ENCODE data around the gene HACL1. TPM values are rescaled to one million over a fixed set of nuclear protein-coding genes. Genes with fewer than 3 reads are reported as not detected.
A peak's percentile ranks its signal among the peaks of the same experiment; 100 is the strongest.

HACL1 gene
- total and polyA plus RNA-seq, 11 donors: 7.2 to 21.5 (median 12.6) TPM

GRCh38 chr3:15522016-15522415 is 79.4 kb downstream of the HACL1 start:
- no peak for DNase-seq
- Histone ChIP-seq H3K36me3 (no peaks in the 10 kb centered on the region), H3K9me3 (no peaks in the 10 kb centered on the region), H3K27ac (peak overlapping the region in 5 of 12 donors; percentile 18 to 77 (median 49)), H3K27me3 (no peaks in the 10 kb centered on the region), H3K4me3 (peak overlapping the region in 2 of 12 donors; percentile 43 to 46), H3K4me1 (peaks cover 0 to 52% (median 15%) of the 10 kb centered on the region in 12 donors)
- ATAC-seq: peak in 2 of 4 donors; percentile 2 to 4
- intact Hi-C loops (cut with DNase I): no loop called here
- TF ChIP-seq, protein P1, sequence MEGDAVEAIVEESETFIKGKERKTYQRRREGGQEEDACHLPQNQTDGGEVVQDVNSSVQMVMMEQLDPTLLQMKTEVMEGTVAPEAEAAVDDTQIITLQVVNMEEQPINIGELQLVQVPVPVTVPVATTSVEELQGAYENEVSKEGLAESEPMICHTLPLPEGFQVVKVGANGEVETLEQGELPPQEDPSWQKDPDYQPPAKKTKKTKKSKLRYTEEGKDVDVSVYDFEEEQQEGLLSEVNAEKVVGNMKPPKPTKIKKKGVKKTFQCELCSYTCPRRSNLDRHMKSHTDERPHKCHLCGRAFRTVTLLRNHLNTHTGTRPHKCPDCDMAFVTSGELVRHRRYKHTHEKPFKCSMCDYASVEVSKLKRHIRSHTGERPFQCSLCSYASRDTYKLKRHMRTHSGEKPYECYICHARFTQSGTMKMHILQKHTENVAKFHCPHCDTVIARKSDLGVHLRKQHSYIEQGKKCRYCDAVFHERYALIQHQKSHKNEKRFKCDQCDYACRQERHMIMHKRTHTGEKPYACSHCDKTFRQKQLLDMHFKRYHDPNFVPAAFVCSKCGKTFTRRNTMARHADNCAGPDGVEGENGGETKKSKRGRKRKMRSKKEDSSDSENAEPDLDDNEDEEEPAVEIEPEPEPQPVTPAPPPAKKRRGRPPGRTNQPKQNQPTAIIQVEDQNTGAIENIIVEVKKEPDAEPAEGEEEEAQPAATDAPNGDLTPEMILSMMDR (IDR thresholded peaks at IDR 0.05): no peak
- no peak for TF ChIP-seq POLR2A (IDR thresholded peaks at IDR 0.05)

GRCh38 chr3:15521573-15521965 is 79.8 kb downstream of the HACL1 start, which contains the start of gene COLQ:
Gene COLQ (minus strand): TSS chr3:15521706. CDS start chr3:15521625, 81 bp downstream.
- ATAC-seq (peak in 3 of 4 donors; percentile 19 to 36 (median 27)), DNase-seq (peak in 1 of 5 donors; percentile 52)
- peaks cover 0 to 52% (median 13%) of the 10 kb centered on the region in 12 donors for H3K4me1 ChIP-seq
- intact Hi-C loops (cut with DNase I): no loop called here
- H3K27me3 ChIP-seq: no peaks in the 10 kb centered on the region
- WGBS, 4 donors: 4 to 16% (median 8%) methylated on average over 6 of the region's 6 CpGs
- no peaks in the 10 kb centered on the region for H3K36me3 ChIP-seq
- TF ChIP-seq, protein P1 (IDR thresholded peaks at IDR 0.05): no peak
- no peak for TF ChIP-seq POLR2A (IDR thresholded peaks at IDR 0.05)
- no peaks in the 10 kb centered on the region for H3K9me3 ChIP-seq
- peak within 1 kb of the TSS in 10 of 12 donors; percentile 16 to 91 (median 81) for H3K27ac ChIP-seq
- H3K4me3 ChIP-seq: peak within 1 kb of the TSS in 10 of 12 donors; percentile 9 to 57 (median 46)

GRCh38 chr3:15520804-15521572 is 80.4 kb downstream of the HACL1 start:
- Histone ChIP-seq H3K36me3 (no peaks in the 10 kb centered on the region), H3K27me3 (no peaks in the 10 kb centered on the region), H3K4me1 (peaks cover 0 to 52% (median 13%) of the 10 kb centered on the region in 12 donors), H3K4me3 (peak overlapping the region in 10 of 12 donors; percentile 9 to 57 (median 46)), H3K27ac (peak overlapping the region in 10 of 12 donors; percentile 16 to 91 (median 81)), H3K9me3 (no peaks in the 10 kb centered on the region)
- intact Hi-C loops (cut with DNase I): no loop called here
- no peak for DNase-seq
- whole genome bisulfite sequencing, 4 donors: 14 to 26% (median 21%) methylated on average over 14 of the region's 14 CpGs
- TF ChIP-seq, protein P1 (IDR thresholded peaks at IDR 0.05): no peak
- no peak for TF ChIP-seq POLR2A (IDR thresholded peaks at IDR 0.05)
- peak in 2 of 4 donors; percentile 15 to 23 for ATAC-seq

DNA sequence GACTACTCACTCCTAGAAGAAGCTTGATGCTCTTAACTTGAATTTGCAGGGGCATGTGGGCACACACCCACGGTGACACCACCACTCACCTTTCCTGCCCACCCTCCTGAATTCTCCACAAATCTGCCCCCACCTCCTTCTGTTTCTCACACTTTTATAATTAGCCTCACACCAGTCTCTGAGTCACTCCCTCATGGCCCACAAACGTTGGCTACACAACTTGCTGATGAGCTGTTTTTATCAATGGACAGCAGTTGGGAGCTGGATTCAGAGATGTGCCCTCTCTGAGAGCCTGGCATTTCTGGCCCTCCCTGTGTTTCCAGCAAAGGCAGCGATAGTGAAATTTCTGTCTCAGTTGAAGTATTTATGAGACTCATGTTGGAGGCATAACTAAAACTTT is 81.2 kb downstream of the HACL1 start:
- no peaks in the 10 kb centered on the region for H3K9me3 ChIP-seq
- H3K27me3 ChIP-seq: no peaks in the 10 kb centered on the region
- H3K4me1 ChIP-seq: peaks cover 0 to 54% (median 13%) of the 10 kb centered on the region in 12 donors
- intact Hi-C loops (cut with DNase I): no loop called here
- TF ChIP-seq, protein P1 (IDR thresholded peaks at IDR 0.05): no peak
- TF ChIP-seq POLR2A (IDR thresholded peaks at IDR 0.05): peak in 1 of 2 donors; percentile 44
- DNase-seq (peak in 3 of 5 donors; percentile 29 to 55 (median 36)), ATAC-seq (peak; percentile 72 to 88 (median 84))
- peak overlapping the region in 9 of 12 donors; percentile 31 to 57 (median 46) for H3K4me3 ChIP-seq
- no peaks in the 10 kb centered on the region for H3K36me3 ChIP-seq
- peak overlapping the region in 11 of 12 donors; percentile 16 to 91 (median 81) for H3K27ac ChIP-seq
- 24 to 41% (median 31%) methylated on average over 3 of the region's 3 CpGs for WGBS, 4 donors
